ENCODE results near the gene NDUFB10. TPM values are rescaled to one million over a fixed set of nuclear protein-coding genes. Genes with fewer than 3 reads are reported as not detected.

NDUFB10 gene
- polyA plus RNA-seq, 1 donor from 2014 or later, result 217 TPM

GRCh38 chr16:2007081-2007836, 47.9 kb downstream of the NDUFB10 start:
- no peaks in the 10 kb centered on the region for H3K9me3 ChIP-seq (ENCODE audit: low read length)
- H3K79me2 ChIP-seq (replicated peaks; ENCODE audit: insufficient read depth, low read length), result peaks cover 46% of the 10 kb centered on the region
- H3K4me2 ChIP-seq (ENCODE audit: low read length), result no peak overlapping the region
- peaks cover 5% of the 10 kb centered on the region for H4K20me1 ChIP-seq (ENCODE audit: insufficient read depth)
- no peak overlapping the region for H3K27ac ChIP-seq (ENCODE audit: low read length)
- H3K4me3 ChIP-seq (ENCODE audit: low read length), result peak overlapping the region; percentile 87
- H3F3A ChIP-seq (ENCODE audit: insufficient read depth, low read length, poor library complexity, severe bottlenecking), result no peaks in the 10 kb centered on the region
- TF ChIP-seq MXI1 (conservative IDR thresholded peaks at IDR 0.05; ENCODE audit: poor library complexity, severe bottlenecking) (no peak), SMC3 (conservative IDR thresholded peaks at IDR 0.05; ENCODE audit: poor library complexity) (no peak), TAF1 (IDR thresholded peaks at IDR 0.05; ENCODE audit: low read depth) (no peak), RAD21 (conservative IDR thresholded peaks at IDR 0.05) (no peak), EZH2 (IDR thresholded peaks at IDR 0.05; ENCODE audit: borderline replicate concordance, insufficient read depth, low read length, poor library complexity, severe bottlenecking) (no peak), CTCF (IDR thresholded peaks at IDR 0.05; ENCODE audit: poor library complexity, severe bottlenecking) (no peak), REST (IDR thresholded peaks at IDR 0.05; ENCODE audit: borderline replicate concordance) (no peak), EP300 (conservative IDR thresholded peaks at IDR 0.05; ENCODE audit: poor library complexity, severe bottlenecking) (no peak), POLR2AphosphoS5 (IDR thresholded peaks at IDR 0.05) (no peak)
- H3K9me2 ChIP-seq (ENCODE audit: insufficient read depth, low read length), result no peaks in the 10 kb centered on the region
- peak overlapping the region; percentile 75 for H3K9ac ChIP-seq (ENCODE audit: low read length)
- no peaks in the 10 kb centered on the region for H3K36me3 ChIP-seq (ENCODE audit: insufficient read depth, low read length)
- H3K27me3 ChIP-seq (ENCODE audit: insufficient read depth, low read depth, low read length), result no peaks in the 10 kb centered on the region
- H2AFZ ChIP-seq (ENCODE audit: low read depth, low read length), result no peak overlapping the region

- Histone ChIP-seq H3F3A (ENCODE audit: insufficient read depth, low read length, poor library complexity, severe bottlenecking) (no peaks in the 10 kb centered on the region), H3K27ac (ENCODE audit: low read length) (no peak overlapping the region), H3K9me3 (ENCODE audit: low read length) (no peaks in the 10 kb centered on the region), H3K9ac (ENCODE audit: low read length) (peak overlapping the region; percentile 75), H3K27me3 (ENCODE audit: insufficient read depth, low read depth, low read length) (no peaks in the 10 kb centered on the region), H3K79me2 (replicated peaks; ENCODE audit: insufficient read depth, low read length) (peaks cover 46% of the 10 kb centered on the region), H4K20me1 (ENCODE audit: insufficient read depth) (peaks cover 5% of the 10 kb centered on the region), H3K9me2 (ENCODE audit: insufficient read depth, low read length) (no peaks in the 10 kb centered on the region), H3K4me3 (ENCODE audit: low read length) (peak overlapping the region; percentile 87), H2AFZ (ENCODE audit: low read depth, low read length) (no peak overlapping the region), H3K36me3 (ENCODE audit: insufficient read depth, low read length) (no peaks in the 10 kb centered on the region), H3K4me2 (ENCODE audit: low read length) (peak overlapping the region; percentile 34)
- TF ChIP-seq MXI1 (conservative IDR thresholded peaks at IDR 0.05; ENCODE audit: poor library complexity, severe bottlenecking), result no peak
- TF ChIP-seq SMC3 (conservative IDR thresholded peaks at IDR 0.05; ENCODE audit: poor library complexity), result no peak
- TF ChIP-seq RAD21 (conservative IDR thresholded peaks at IDR 0.05), result no peak
- no peak for TF ChIP-seq CTCF (IDR thresholded peaks at IDR 0.05; ENCODE audit: poor library complexity, severe bottlenecking)
- TF ChIP-seq EP300 (conservative IDR thresholded peaks at IDR 0.05; ENCODE audit: poor library complexity, severe bottlenecking), result no peak
- TF ChIP-seq EZH2 (IDR thresholded peaks at IDR 0.05; ENCODE audit: borderline replicate concordance, insufficient read depth, low read length, poor library complexity, severe bottlenecking), result no peak
- no peak for TF ChIP-seq REST (IDR thresholded peaks at IDR 0.05; ENCODE audit: borderline replicate concordance)
- no peak for TF ChIP-seq POLR2AphosphoS5 (IDR thresholded peaks at IDR 0.05)
- TF ChIP-seq TAF1 (IDR thresholded peaks at IDR 0.05; ENCODE audit: low read depth), result no peak
Measured at GRCh38 chr16:2008009-2008526, 48.7 kb downstream of the NDUFB10 start.
